ENCODE results near the gene MLH3. TPM values are rescaled to one million over a fixed set of nuclear protein-coding genes. Genes with fewer than 3 reads are reported as not detected.

Gene MLH3
- total RNA-seq, 2 experiments from 2014 or later: 13.2 to 14.4 TPM

DNA sequence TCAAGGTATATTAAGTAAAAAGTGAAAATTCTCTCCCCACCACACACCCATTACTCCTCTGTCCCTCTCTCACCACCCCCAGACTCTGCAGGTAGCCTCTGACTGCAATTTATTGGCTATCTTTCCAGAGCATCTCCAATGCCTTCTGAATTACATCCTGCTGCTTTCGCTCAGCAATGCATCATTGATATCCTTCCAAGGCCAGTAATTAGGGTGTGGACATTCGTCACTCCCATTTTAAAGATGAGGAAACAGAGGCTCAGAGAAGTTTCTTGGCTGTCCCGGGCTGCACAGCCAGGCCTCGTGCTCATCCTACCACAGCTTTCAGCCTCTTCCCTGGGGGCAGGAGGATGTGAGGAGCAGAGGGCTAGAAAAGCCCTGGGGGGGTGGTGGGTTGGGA is 72.2 kb downstream of the MLH3 start:
- H3K4me3 Mint-ChIP-seq: no peak overlapping the region
- POLR2A ChIA-PET: no interaction called here
- H3K9me3 Mint-ChIP-seq: no peaks in the 10 kb centered on the region
- H3K27ac Mint-ChIP-seq: no peak overlapping the region
- Histone ChIP-seq H3K4me3 (ENCODE audit: low read length) (no peak overlapping the region), H3K4me1 (ENCODE audit: insufficient read depth, low read length) (no peaks in the 10 kb centered on the region), H3K9me3 (ENCODE audit: control insufficient read depth in 1 of 2, insufficient read depth in 1 of 2, low read length in 2 of 2) (no peaks in the 10 kb centered on the region), H3K27me3 (ENCODE audit: control insufficient read depth in 1 of 2, insufficient read depth in 2 of 2, low read length in 2 of 2) (no peaks in the 10 kb centered on the region), H3K27ac (ENCODE audit: low read depth in 1 of 2, low read length in 2 of 2) (no peak overlapping the region), H3K36me3 (ENCODE audit: insufficient read depth, low read length) (no peaks in the 10 kb centered on the region)
- H3K4me1 Mint-ChIP-seq (ENCODE audit: low read depth): no peaks in the 10 kb centered on the region
- no peak for DNase-seq
- intact Hi-C loops (cut with DNase I, micrococcal nuclease): no loop called here
- TF ChIP-seq, protein P1, sequence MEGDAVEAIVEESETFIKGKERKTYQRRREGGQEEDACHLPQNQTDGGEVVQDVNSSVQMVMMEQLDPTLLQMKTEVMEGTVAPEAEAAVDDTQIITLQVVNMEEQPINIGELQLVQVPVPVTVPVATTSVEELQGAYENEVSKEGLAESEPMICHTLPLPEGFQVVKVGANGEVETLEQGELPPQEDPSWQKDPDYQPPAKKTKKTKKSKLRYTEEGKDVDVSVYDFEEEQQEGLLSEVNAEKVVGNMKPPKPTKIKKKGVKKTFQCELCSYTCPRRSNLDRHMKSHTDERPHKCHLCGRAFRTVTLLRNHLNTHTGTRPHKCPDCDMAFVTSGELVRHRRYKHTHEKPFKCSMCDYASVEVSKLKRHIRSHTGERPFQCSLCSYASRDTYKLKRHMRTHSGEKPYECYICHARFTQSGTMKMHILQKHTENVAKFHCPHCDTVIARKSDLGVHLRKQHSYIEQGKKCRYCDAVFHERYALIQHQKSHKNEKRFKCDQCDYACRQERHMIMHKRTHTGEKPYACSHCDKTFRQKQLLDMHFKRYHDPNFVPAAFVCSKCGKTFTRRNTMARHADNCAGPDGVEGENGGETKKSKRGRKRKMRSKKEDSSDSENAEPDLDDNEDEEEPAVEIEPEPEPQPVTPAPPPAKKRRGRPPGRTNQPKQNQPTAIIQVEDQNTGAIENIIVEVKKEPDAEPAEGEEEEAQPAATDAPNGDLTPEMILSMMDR (IDR thresholded peaks at IDR 0.05): no peak
- H3K27me3 Mint-ChIP-seq: no peaks in the 10 kb centered on the region
- CTCF ChIA-PET: no interaction called here
- no peaks in the 10 kb centered on the region for H3K36me3 Mint-ChIP-seq (ENCODE audit: low read depth)
- no peak for ATAC-seq (ENCODE audit: poor library complexity)

DNA sequence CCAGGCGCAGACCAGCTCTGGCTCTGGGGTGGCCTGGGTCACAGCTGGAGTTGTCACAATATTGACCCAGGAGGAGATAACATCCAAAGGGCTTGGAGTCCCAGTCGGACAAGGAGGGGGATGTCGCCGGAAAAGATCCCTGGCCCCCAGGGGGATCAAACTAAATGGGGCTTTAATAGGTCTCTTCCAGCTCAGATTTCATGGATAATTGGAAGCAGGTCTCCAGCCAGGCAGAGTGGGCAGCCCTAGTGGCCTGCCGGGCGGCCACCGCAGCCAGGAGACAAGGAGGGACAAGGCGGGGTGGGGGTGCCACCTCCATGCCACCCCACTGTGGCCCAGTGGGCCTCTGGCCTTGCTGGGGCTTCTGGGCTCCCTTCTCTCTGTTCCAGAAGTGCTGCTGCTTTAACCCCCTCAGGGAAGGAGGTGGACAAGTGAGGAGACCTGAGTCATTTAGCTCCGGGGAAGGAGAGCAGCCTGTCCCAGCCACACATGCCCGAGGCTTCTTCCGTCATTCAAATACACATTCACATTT is 72.8 kb downstream of the MLH3 start:
- CTCF ChIA-PET: no interaction called here

DNA sequence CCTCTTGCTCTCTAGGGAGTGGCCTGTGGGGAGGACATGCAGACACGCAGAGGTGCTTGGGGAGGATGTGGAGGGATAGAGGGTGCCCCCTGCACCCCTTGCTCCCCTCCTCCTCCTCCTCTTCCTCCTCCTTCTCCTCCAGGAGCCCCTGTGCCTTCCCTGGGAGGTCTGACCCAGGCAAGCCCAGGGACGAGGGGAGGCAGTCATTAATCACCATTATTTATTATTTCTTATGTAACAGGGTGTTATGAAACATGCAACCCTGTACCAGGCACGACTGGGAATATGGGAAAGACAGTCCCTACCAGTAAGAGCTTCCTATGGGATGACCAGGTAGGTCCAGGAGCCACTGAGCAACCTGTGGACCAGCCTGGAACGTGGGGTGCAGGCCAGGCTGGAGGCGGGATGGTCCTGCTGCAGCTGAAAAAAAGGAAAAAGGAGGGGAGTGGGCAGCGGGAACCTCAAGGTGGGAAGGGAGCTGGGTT is 73.3 kb downstream of the MLH3 start:
- peaks cover 4% of the 10 kb centered on the region for H3K4me1 ChIP-seq (ENCODE audit: insufficient read depth, low read length)
- Mint-ChIP-seq H3K4me3 (no peak overlapping the region), H3K27me3 (no peaks in the 10 kb centered on the region), H3K4me1 (ENCODE audit: low read depth) (no peaks in the 10 kb centered on the region), H3K36me3 (ENCODE audit: low read depth) (no peaks in the 10 kb centered on the region), H3K9me3 (no peaks in the 10 kb centered on the region), H3K27ac (no peak overlapping the region)
- DNase-seq (no peak), ATAC-seq (ENCODE audit: poor library complexity) (no peak)
- H3K4me3 ChIP-seq (ENCODE audit: low read length): no peak overlapping the region
- ChIA-PET POLR2A (no interaction called here), CTCF (no interaction called here)
- H3K27me3 ChIP-seq (ENCODE audit: control insufficient read depth in 1 of 2, insufficient read depth in 2 of 2, low read length in 2 of 2): no peaks in the 10 kb centered on the region
- no peaks in the 10 kb centered on the region for H3K36me3 ChIP-seq (ENCODE audit: insufficient read depth, low read length)
- H3K27ac ChIP-seq (ENCODE audit: low read depth in 1 of 2, low read length in 2 of 2): no peak overlapping the region
- TF ChIP-seq, protein P1 (IDR thresholded peaks at IDR 0.05): no peak
- intact Hi-C loops (cut with DNase I, micrococcal nuclease): no loop called here
- H3K9me3 ChIP-seq (ENCODE audit: control insufficient read depth in 1 of 2, insufficient read depth in 1 of 2, low read length in 2 of 2): no peaks in the 10 kb centered on the region

More for the DNA sequence above, 72.8 kb downstream of the MLH3 start:
- Mint-ChIP-seq H3K27ac (no peak overlapping the region), H3K4me1 (ENCODE audit: low read depth) (no peaks in the 10 kb centered on the region), H3K36me3 (ENCODE audit: low read depth) (no peaks in the 10 kb centered on the region), H3K27me3 (no peaks in the 10 kb centered on the region), H3K4me3 (no peak overlapping the region), H3K9me3 (no peaks in the 10 kb centered on the region)
- Histone ChIP-seq H3K27ac (ENCODE audit: low read depth in 1 of 2, low read length in 2 of 2) (no peak overlapping the region), H3K4me3 (ENCODE audit: low read length) (no peak overlapping the region), H3K36me3 (ENCODE audit: insufficient read depth, low read length) (no peaks in the 10 kb centered on the region), H3K27me3 (ENCODE audit: control insufficient read depth in 1 of 2, insufficient read depth in 2 of 2, low read length in 2 of 2) (no peaks in the 10 kb centered on the region), H3K4me1 (ENCODE audit: insufficient read depth, low read length) (peaks cover under 1% of the 10 kb centered on the region), H3K9me3 (ENCODE audit: control insufficient read depth in 1 of 2, insufficient read depth in 1 of 2, low read length in 2 of 2) (no peaks in the 10 kb centered on the region)
- ATAC-seq (ENCODE audit: poor library complexity) (no peak), DNase-seq (no peak)
- TF ChIP-seq, protein P1 (IDR thresholded peaks at IDR 0.05): no peak
- POLR2A ChIA-PET: no interaction called here
- intact Hi-C loops (cut with DNase I, micrococcal nuclease): no loop called here

Data from CD4-positive, alpha-beta T cell (primary cell).